K562 (cell line): ENCODE data around the gene EPHB2.

Source experiments
- ATF3 ChIP-seq, 2 experiments: fragments of 450-650 bp in 1 of 2; sonication (generic) in 1 of 2; formaldehyde crosslinking in 1 of 2; IDR thresholded peaks in 1 of 2; conservative IDR thresholded peaks in 1 of 2; 2 replicates each; pipeline versions ENCODE4 v1.6.1 to v1.8.1; 2016 to 2023; ENCODE audit warnings: mild to moderate bottlenecking in 2 of 2, moderate library complexity in 2 of 2, inconsistent platforms in 1 of 2, missing genetic modification reagents in 1 of 2
- CBX1 ChIP-seq: sonication (generic); IDR thresholded peaks from 2 replicates; pipeline ENCODE4 v1.6.1; 2016; ENCODE audit warnings: antibody characterized with exemption, low read depth, mild to moderate bottlenecking
- EP300 ChIP-seq: IDR thresholded peaks from 2 replicates; pipeline ENCODE4 v1.6.1; 2012; ENCODE audit warnings: low read length, improper control_type of control experiment
- FOXP1 ChIP-seq: sonication (generic); formaldehyde crosslinking; IDR thresholded peaks from 2 replicates; pipeline ENCODE4 v1.8.0; 2022; ENCODE audit warnings: mild to moderate bottlenecking, missing genetic modification reagents
- GABPA ChIP-seq: fragments of 200-800 bp; sonication (Bioruptor generic); conservative IDR thresholded peaks from 2 replicates; pipeline ENCODE4 v1.6.1; 2016; ENCODE audit warnings: low read depth, missing genetic modification characterization, missing compliant biosample characterization
- MAFK ChIP-seq: IDR thresholded peaks from 2 replicates; pipeline ENCODE4 v1.6.1; 2011; ENCODE audit warnings: low read length, improper control_type of control experiment
- NR1H2 ChIP-seq: sonication (generic); formaldehyde crosslinking; IDR thresholded peaks from 2 replicates; pipeline ENCODE4 v1.4.0; 2020; ENCODE audit warnings: mild to moderate bottlenecking, missing genetic modification reagents
- RBM39 ChIP-seq: fragments of 200-400 bp; formaldehyde crosslinking; optimal IDR thresholded peaks from 2 replicates; pipeline ENCODE3; 2018; ENCODE audit warnings: low read depth, low read length
- RFX7 ChIP-seq: fragments of 250-450 bp; sonication (Bioruptor Pico); IDR thresholded peaks from 2 replicates; pipeline ENCODE4 v1.5.1; 2021; ENCODE audit warnings: mild to moderate bottlenecking
- UBTF ChIP-seq, 2 experiments: IDR thresholded peaks; 2 replicates each; pipeline ENCODE4 v1.6.1; 2012; ENCODE audit warnings: improper control_type of control experiment in 2 of 2, low read depth in 2 of 2, low read length in 2 of 2, borderline replicate concordance in 1 of 2
- ZKSCAN8 ChIP-seq: fragments of 200-800 bp; sonication (Bioruptor generic); IDR thresholded peaks from 2 replicates; pipeline ENCODE4 v1.6.1; 2016; ENCODE audit warnings: missing genetic modification characterization, missing compliant biosample characterization
- ZNF253 ChIP-seq: fragments of 250-450 bp; sonication (Bioruptor Pico); conservative IDR thresholded peaks from 2 replicates; pipeline ENCODE4 v1.6.1; 2021; ENCODE audit warnings: mild to moderate bottlenecking
- ZNF280A ChIP-seq: fragments of 450-650 bp; IDR thresholded peaks from 2 replicates; pipeline ENCODE4 v1.6.1; 2018; ENCODE audit warnings: mild to moderate bottlenecking, low read depth; ENCODE audit not compliant: partially characterized antibody
- TF ChIP-seq, protein P1 (sequence below): IDR thresholded peaks from 3 replicates; pipeline ENCODE4 v1.6.1; 2011; ENCODE audit warnings: borderline replicate concordance, mild to moderate bottlenecking; ENCODE audit not compliant: insufficient read length, insufficient read depth

GRCh38 chr1:22711591-22712501 lies 1.2 kb downstream of the EPHB2 start:
- TF ChIP-seq RFX7 (CRISPR knock-in tag) (no peak), FOXP1 (no peak), EP300 (no peak), ZNF253 (CRISPR knock-in tag) (no peak), ZKSCAN8 (CRISPR knock-in tag) (no peak), CBX1 (no peak), MAFK (no peak), UBTF (IDR thresholded peaks at IDR 0.05; ENCODE audit: borderline replicate concordance in 1 of 2, low read depth in 2 of 2, low read length in 2 of 2) (no peak), ZNF280A (no peak), GABPA (tag) (no peak), NR1H2 (CRISPR knock-in tag) (no peak), RBM39 (no peak), ATF3 (IDR thresholded peaks at IDR 0.05) (no peak), ATF3 (CRISPR knock-in tag; conservative IDR thresholded peaks at IDR 0.05) (no peak)
- TF ChIP-seq, protein P1, sequence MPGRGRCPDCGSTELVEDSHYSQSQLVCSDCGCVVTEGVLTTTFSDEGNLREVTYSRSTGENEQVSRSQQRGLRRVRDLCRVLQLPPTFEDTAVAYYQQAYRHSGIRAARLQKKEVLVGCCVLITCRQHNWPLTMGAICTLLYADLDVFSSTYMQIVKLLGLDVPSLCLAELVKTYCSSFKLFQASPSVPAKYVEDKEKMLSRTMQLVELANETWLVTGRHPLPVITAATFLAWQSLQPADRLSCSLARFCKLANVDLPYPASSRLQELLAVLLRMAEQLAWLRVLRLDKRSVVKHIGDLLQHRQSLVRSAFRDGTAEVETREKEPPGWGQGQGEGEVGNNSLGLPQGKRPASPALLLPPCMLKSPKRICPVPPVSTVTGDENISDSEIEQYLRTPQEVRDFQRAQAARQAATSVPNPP = no peak
